GM18507 (cell line): ENCODE results near the gene ABCC10.
"Not testable (repeated sequence)": the region's sequence is repeated elsewhere in the genome, so short reads cannot be mapped to it uniquely, and the experiment has no call there.

Source experiments
- DNase-seq: peaks from one replicate; pipeline ENCODE4 v3.0.0; 2011; ENCODE audit warnings: low read depth; ENCODE audit not compliant: insufficient read length; ENCODE audit errors: extremely low spot score
- FAIRE-seq: peaks from 2 replicates; lab custom pipeline; 2011; peaks lifted over from hg19 to GRCh38; lab: Jason Lieb, UNC

Gene ABCC10

DNA sequence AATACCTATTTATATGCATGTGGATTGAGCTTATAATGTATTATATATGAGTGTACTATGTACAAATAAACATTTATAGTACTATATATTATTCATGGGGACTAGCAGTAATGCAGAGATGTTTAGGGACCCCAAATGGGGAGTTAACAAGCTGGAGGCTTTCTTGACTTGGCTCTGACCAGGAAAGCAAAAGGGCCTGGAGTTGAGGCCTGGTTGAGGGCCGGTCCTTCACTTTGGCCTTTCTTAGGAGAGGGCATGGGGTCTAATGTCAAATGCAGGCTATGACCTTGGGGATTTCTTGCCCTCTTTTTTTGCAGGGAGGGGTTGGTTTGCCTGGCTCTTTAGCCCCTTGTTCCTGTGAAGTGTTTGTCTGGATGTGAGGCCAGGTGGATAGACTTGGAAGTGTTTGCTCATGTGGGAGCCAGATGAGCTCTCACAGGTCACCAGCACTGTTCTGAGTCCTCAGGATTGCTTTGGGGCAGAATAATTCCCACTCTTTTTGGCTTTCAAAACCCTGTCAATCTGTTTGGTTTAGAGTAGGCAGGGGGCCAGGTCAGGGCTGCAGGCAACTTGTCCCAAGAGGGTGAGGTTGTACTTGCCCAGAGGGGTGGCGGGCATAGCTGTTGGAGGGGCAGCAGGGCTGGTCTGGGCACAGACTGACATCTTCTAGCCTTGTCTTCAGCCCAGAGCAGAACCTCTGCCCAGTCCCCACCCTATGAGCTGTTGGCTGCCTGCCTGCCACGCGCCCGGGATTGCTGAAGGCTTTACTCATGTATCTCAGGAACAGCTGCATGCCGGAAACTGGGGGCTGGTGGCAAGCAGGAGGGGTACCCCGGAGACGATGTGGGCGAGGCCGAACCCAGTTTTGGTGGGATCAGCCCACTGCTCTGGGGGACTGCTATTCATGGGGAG is 64.7 kb downstream of the ABCC10 start:
- FAIRE-seq (no peak), DNase-seq (no peak)

DNA sequence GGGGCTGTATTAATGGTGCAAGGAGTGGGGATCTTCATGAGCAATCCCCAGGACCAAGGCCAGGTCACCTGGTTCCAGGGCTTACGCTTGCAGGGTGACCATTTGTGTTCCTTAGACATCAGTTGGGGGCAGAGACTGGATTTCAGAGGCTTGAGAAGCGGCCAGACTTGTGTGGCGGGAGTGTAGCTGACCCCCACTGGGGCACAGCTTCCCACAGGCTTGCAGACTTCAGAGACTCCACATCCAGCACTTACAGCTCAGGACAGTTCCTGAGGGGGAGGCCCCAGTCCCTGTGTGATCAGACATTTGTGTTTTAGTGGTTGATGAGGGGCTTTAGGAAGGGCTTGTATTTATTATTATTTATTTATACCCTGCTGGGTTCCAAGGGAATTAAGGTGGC is 65.3 kb downstream of the ABCC10 start:
- DNase-seq (no peak), FAIRE-seq (no peak)

GRCh38 chr6:43493230-43493629 is 65.9 kb downstream of the ABCC10 start:
- FAIRE-seq = no peak
- DNase-seq = no peak

DNA sequence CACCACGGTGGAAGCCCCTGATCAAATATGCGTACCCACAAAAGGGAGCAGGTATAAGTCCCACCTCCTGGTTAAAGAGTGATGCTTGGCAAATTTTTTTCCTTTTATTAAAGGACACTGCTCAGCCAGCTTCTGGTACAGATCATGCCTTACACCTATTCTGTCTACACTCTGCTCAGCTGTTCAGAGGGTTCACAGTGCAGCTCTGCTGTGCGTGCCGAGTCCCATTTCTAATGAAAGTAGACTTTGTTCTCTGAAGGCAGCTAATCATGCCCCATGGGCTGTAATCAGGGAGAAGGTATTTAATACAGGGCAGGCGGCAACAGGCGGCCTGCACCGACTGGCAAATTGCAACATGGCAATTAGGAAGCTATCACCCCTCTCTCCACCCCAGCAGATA is 66.5 kb downstream of the ABCC10 start:
- no peak for DNase-seq
- FAIRE-seq = no peak

DNA sequence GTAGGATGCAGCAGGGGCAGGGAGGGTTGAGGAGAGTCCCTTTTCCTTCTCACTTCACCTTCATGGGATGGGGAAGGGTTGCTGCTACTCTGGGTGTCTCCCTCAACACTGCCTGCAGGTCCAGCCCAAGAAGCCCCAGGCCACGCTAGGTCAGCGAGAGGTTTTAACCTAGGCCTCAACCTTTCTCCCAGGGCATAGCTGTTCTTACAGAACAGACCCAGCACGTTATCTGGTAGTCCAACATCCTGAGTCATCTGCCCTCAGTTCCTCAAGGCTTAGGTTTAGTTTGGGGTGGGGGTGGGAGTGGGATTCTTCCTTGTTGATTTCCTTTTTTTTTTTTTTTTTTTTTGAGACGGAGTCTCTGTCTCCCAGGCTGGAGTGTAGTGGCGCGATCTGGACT is 67.0 kb downstream of the ABCC10 start:
- no peak for FAIRE-seq

GRCh38 chr6:43494766-43495165 is 67.4 kb downstream of the ABCC10 start:
- FAIRE-seq = no peak
- DNase-seq = no peak

More for the DNA sequence above, 67.0 kb downstream of the ABCC10 start:
- DNase-seq = no peak

- FAIRE-seq (no peak), DNase-seq (no peak)
Measured at GRCh38 chr6:43495409-43495941, 68.1 kb downstream of the ABCC10 start.

GRCh38 chr6:43496370-43497128 is 69.2 kb downstream of the ABCC10 start:
- DNase-seq = no peak
- no peak for FAIRE-seq

- DNase-seq = no peak
- no peak for FAIRE-seq
Measured at GRCh38 chr6:43497129-43497396, 69.7 kb downstream of the ABCC10 start.

DNA sequence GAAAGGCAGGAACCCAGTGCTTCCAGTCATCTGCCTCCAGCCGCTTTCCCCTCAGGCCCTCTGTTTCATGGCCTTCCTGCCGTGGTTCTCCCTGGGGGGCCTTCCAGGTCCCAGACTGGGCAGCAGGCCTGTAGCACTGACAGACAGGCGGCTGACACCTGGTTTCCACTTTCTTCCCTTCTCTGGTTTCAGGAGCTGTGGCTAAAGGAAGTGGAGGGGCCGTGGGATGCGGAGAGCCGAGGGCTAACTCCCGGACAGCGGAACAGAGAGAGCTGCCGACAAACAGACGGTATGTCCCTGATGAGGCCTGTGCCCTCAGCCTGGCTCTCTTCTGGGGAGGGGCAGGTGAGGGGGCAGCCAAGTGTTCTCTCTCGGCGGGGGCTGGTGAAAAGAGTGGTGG is 70.3 kb downstream of the ABCC10 start:
- no peak for DNase-seq
- no peak for FAIRE-seq

GRCh38 chr6:43498291-43498690 is 71.0 kb downstream of the ABCC10 start:
- not testable (repeated sequence) for FAIRE-seq, DNase-seq

DNA sequence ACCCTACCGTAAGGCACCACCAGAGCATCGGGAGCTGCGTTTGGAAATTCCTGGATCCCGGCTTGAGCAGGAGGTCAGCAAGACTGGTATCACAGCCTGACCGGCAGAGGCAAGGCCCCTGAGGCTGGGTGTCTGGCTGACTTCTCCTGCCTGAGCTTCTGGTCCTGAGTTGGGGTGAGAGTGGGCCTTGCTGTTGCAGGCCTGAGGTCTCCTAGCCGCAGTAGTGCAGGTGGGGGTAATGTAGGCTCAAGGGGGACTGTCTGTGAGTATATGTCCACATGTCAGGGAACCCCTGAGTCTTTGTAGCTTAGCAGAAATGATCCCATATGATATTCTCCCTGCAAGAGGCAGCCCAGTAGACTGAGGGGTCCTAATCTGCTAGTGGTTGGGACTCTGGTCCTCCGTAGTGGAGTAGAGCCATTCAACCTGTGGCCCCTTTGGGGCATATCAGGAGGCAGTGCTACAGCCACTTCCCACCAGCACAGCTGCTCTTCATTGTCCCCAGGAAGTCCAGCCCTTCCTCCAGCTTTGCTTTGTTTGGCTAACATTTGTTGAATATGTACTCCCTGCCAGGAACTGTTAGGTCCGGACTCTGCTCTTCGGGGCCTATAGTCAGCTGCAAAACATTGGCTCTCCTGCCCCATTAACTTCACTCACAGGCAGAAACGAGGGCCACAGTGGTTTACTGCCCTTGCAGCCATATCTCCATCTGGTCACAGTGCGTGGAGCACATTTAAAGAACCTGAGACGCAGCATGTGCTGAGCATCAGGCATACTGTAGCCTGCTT is 71.9 kb downstream of the ABCC10 start:
- DNase-seq (no peak), FAIRE-seq (no peak)
